HepG2 (cell line): ENCODE results near the gene ATP7B.

Source experiments
- EZH2 ChIP-seq: conservative IDR thresholded peaks from 2 replicates; pipeline ENCODE4 v1.6.1; 2012; ENCODE audit warnings: mild to moderate bottlenecking, low read depth, low read length, moderate library complexity
- PATZ1 ChIP-seq: sonication (generic); formaldehyde crosslinking; IDR thresholded peaks from 2 replicates; pipeline ENCODE4 v1.4.0; 2020; ENCODE audit warnings: missing genetic modification reagents
- POLR2A ChIP-seq, 2 experiments: IDR thresholded peaks; 2 replicates each; pipeline ENCODE4 v1.6.1; 2011; ENCODE audit warnings: low read depth in 2 of 2, low read length in 2 of 2, mild to moderate bottlenecking in 1 of 2, moderate library complexity in 1 of 2; ENCODE audit not compliant: insufficient read depth in 1 of 2

DNA sequence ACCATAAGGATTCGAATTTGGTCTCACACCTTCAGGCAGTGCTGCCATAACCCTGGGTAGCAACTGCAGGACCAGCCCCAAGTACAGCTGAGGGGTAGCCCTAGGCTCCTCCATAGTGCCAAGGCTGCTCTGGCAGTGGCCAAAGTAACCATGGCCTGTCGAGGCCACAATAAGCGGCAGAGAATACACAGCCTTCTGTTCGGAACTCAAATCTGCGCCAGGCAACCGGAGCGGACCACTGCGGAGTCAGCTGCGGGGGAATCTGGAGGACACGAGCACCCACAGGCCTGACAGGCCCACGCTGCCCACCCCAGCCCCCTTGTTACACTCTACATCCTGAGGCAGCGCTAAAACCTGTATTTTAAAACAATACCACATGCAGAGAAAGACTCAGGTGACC, 100.7 kb downstream of the ATP7B start:
- TF ChIP-seq PATZ1 (CRISPR knock-in tag) (no peak), POLR2A (IDR thresholded peaks at IDR 0.05; ENCODE audit: insufficient read depth in 1 of 2, low read depth in 2 of 2, low read length in 2 of 2) (no peak), EZH2 (no peak)
